Neural progenitor cell (in vitro differentiated cells): ENCODE results near the gene XPA. TPM values are rescaled to one million over a fixed set of nuclear protein-coding genes. Genes with fewer than 3 reads are reported as not detected.
A peak's percentile ranks its signal among the peaks of the same experiment; 100 is the strongest.

Experiments used
- DNase-seq: peaks from one replicate; pipeline ENCODE4 v3.0.0-alpha.2; 2016; ENCODE audit warnings: low spot score
- H2AFZ ChIP-seq: fragments of 200-600 bp; sonication (generic); replicated peaks from 2 replicates; pipeline ENCODE4 v1.6.1; 2016; ENCODE audit warnings: antibody characterized with exemption
- H3F3A ChIP-seq: fragments of 200-600 bp; sonication (generic); 2 replicates; pipeline ENCODE4 v1.6.1; 2016; ENCODE audit warnings: antibody characterized with exemption, low read depth
- H3K27ac ChIP-seq: fragments of 200-600 bp; sonication (generic); 2 replicates; pipeline ENCODE4 v1.5.1; 2016; ENCODE audit warnings: mild to moderate bottlenecking
- H3K27me3 ChIP-seq: fragments of 200-600 bp; sonication (generic); 2 replicates; pipeline ENCODE4 v1.6.1; 2016; ENCODE audit warnings: mild to moderate bottlenecking, moderate library complexity
- H3K36me3 ChIP-seq: fragments of 200-600 bp; sonication (generic); 2 replicates; pipeline ENCODE4 v1.5.1; 2016
- H3K4me1 ChIP-seq: fragments of 200-600 bp; sonication (generic); 2 replicates; pipeline ENCODE4 v1.6.1; 2016; ENCODE audit warnings: mixed run types
- H3K4me2 ChIP-seq: fragments of 200-600 bp; sonication (generic); 2 replicates; pipeline ENCODE4 v1.6.1; 2016
- H3K4me3 ChIP-seq: fragments of 200-600 bp; sonication (generic); 2 replicates; pipeline ENCODE4 v1.5.1; 2016
- H3K79me2 ChIP-seq: fragments of 200-600 bp; sonication (generic); 2 replicates; pipeline ENCODE4 v1.6.1; 2016; ENCODE audit warnings: low read depth
- H3K9ac ChIP-seq: fragments of 200-600 bp; sonication (generic); 2 replicates; pipeline ENCODE4 v1.6.1; 2016
- H3K9me3 ChIP-seq: fragments of 200-600 bp; sonication (generic); 2 replicates; pipeline ENCODE4 v1.5.1; 2016; ENCODE audit warnings: low read depth
- H4K20me1 ChIP-seq: fragments of 200-600 bp; sonication (generic); 2 replicates; pipeline ENCODE4 v1.6.1; 2016; ENCODE audit warnings: low read depth
- H3K27ac Mint-ChIP-seq: 3 replicates; pipeline ENCODE4 v1.8.0; 2021; ENCODE audit warnings: mixed read lengths
- H3K27me3 Mint-ChIP-seq: 2 replicates; pipeline ENCODE4 v1.8.0; 2022; ENCODE audit warnings: low read depth, mild to moderate bottlenecking, inconsistent platforms, moderate library complexity, mixed read lengths; ENCODE audit not compliant: insufficient read depth
- H3K36me3 Mint-ChIP-seq: 3 replicates; pipeline ENCODE4 v1.8.0; 2021; ENCODE audit warnings: mixed read lengths
- H3K4me1 Mint-ChIP-seq: 3 replicates; pipeline ENCODE4 v1.8.0; 2021; ENCODE audit warnings: mixed read lengths
- H3K4me3 Mint-ChIP-seq: 3 replicates; pipeline ENCODE4 v1.8.0; 2021; ENCODE audit warnings: mild to moderate bottlenecking, moderate library complexity, mixed read lengths
- H3K9me3 Mint-ChIP-seq: 3 replicates; pipeline ENCODE4 v1.8.0; 2020; ENCODE audit warnings: mixed read lengths
- EZH2 ChIP-seq: fragments of 200-600 bp; sonication (generic); IDR thresholded peaks from 2 replicates; pipeline ENCODE4 v1.6.1; 2017; ENCODE audit warnings: antibody characterized with exemption, mild to moderate bottlenecking, moderate library complexity
- EZH2phosphoT487 ChIP-seq: fragments of 200-600 bp; sonication (generic); IDR thresholded peaks from 2 replicates; pipeline ENCODE4 v1.6.1; 2017; ENCODE audit warnings: antibody characterized with exemption
- total RNA-seq: library from RNA; depleted of rRNA; stranded (reverse); fragments of >200 nt; gene quantifications from 2 replicates; pipeline ENCODE4 v1.2.3, GENCODE V29; 2015; ENCODE audit warnings: low replicate concordance
- TF ChIP-seq, protein P1 (sequence below): fragments of 200-600 bp; sonication (generic); IDR thresholded peaks from 2 replicates; pipeline ENCODE4 v1.5.1; 2017; ENCODE audit warnings: antibody characterized with exemption, mild to moderate bottlenecking

XPA gene
- total RNA-seq, 1 donor from 2014 or later = 9.2 TPM

GRCh38 chr9:97632985-97633858, 63.9 kb downstream of the XPA start, which contains the start of the genes NCBP1 and TSTD2:
Gene NCBP1, plus strand, starts transcription at chr9:97633821. Its CDS starts 61 bp downstream, at chr9:97633882.
Gene TSTD2, minus strand, starts transcription at chr9:97633368. Its CDS starts 5,806 bp downstream, at chr9:97627562.
- peak; percentile 99 for DNase-seq
- Histone ChIP-seq H3K9me3 (no peaks in the 10 kb centered on the region), H3K27me3 (no peaks in the 10 kb centered on the region), H3K9ac (peak within 1 kb of the TSS; percentile 77), H3K4me2 (peak within 1 kb of the TSS; percentile 90), H3K79me2 (peaks cover 86% of the 10 kb centered on the region), H2AFZ (peak within 1 kb of the TSS; percentile 82), H3K4me3 (peak within 1 kb of the TSS; percentile 85), H3K4me1 (peaks cover 30% of the 10 kb centered on the region), H3K36me3 (no peaks in the 10 kb centered on the region), H4K20me1 (peaks cover 51% of the 10 kb centered on the region), H3F3A (peaks cover 35% of the 10 kb centered on the region), H3K27ac (peak within 1 kb of the TSS; percentile 98)
- H3K27ac Mint-ChIP-seq = peak within 1 kb of the TSS; percentile 99
- peaks cover 33% of the 10 kb centered on the region for H3K4me1 Mint-ChIP-seq
- peaks cover 2% of the 10 kb centered on the region for H3K27me3 Mint-ChIP-seq
- TF ChIP-seq EZH2phosphoT487 (no peak), EZH2 (no peak)
- TF ChIP-seq, protein P1, sequence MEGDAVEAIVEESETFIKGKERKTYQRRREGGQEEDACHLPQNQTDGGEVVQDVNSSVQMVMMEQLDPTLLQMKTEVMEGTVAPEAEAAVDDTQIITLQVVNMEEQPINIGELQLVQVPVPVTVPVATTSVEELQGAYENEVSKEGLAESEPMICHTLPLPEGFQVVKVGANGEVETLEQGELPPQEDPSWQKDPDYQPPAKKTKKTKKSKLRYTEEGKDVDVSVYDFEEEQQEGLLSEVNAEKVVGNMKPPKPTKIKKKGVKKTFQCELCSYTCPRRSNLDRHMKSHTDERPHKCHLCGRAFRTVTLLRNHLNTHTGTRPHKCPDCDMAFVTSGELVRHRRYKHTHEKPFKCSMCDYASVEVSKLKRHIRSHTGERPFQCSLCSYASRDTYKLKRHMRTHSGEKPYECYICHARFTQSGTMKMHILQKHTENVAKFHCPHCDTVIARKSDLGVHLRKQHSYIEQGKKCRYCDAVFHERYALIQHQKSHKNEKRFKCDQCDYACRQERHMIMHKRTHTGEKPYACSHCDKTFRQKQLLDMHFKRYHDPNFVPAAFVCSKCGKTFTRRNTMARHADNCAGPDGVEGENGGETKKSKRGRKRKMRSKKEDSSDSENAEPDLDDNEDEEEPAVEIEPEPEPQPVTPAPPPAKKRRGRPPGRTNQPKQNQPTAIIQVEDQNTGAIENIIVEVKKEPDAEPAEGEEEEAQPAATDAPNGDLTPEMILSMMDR = no peak
- H3K9me3 Mint-ChIP-seq = no peaks in the 10 kb centered on the region
- no peaks in the 10 kb centered on the region for H3K36me3 Mint-ChIP-seq
- peak within 1 kb of the TSS; percentile 88 for H3K4me3 Mint-ChIP-seq

GRCh38 chr9:97632248-97632984, 64.7 kb downstream of the XPA start:
- Histone ChIP-seq H2AFZ (peak overlapping the region; percentile 82), H3K27me3 (no peaks in the 10 kb centered on the region), H3K4me3 (peak overlapping the region; percentile 85), H3K36me3 (no peaks in the 10 kb centered on the region), H3K4me1 (peaks cover 32% of the 10 kb centered on the region), H3K4me2 (peak overlapping the region; percentile 90), H3K79me2 (peaks cover 86% of the 10 kb centered on the region), H3F3A (peaks cover 35% of the 10 kb centered on the region), H4K20me1 (peaks cover 51% of the 10 kb centered on the region), H3K9ac (peak overlapping the region; percentile 77), H3K9me3 (no peaks in the 10 kb centered on the region), H3K27ac (peak overlapping the region; percentile 98)
- Mint-ChIP-seq H3K4me3 (peak overlapping the region; percentile 88), H3K27ac (peak overlapping the region; percentile 94), H3K36me3 (no peaks in the 10 kb centered on the region), H3K9me3 (no peaks in the 10 kb centered on the region), H3K27me3 (peaks cover 2% of the 10 kb centered on the region), H3K4me1 (peaks cover 33% of the 10 kb centered on the region)
- TF ChIP-seq, protein P1 = no peak
- no peak for TF ChIP-seq EZH2phosphoT487
- TF ChIP-seq EZH2 = no peak
- peak; percentile 84 for DNase-seq

GRCh38 chr9:97630591-97630990, 66.5 kb downstream of the XPA start:
- H3K4me3 Mint-ChIP-seq = no peak overlapping the region
- peaks cover 4% of the 10 kb centered on the region for H3K36me3 Mint-ChIP-seq
- Histone ChIP-seq H2AFZ (no peak overlapping the region), H3K4me2 (no peak overlapping the region), H3F3A (peaks cover 35% of the 10 kb centered on the region), H3K27me3 (no peaks in the 10 kb centered on the region), H3K36me3 (peaks cover 6% of the 10 kb centered on the region), H3K79me2 (peaks cover 83% of the 10 kb centered on the region), H3K4me3 (no peak overlapping the region), H3K9me3 (no peaks in the 10 kb centered on the region), H3K9ac (no peak overlapping the region), H3K4me1 (peaks cover 25% of the 10 kb centered on the region), H4K20me1 (peaks cover 38% of the 10 kb centered on the region), H3K27ac (no peak overlapping the region)
- H3K4me1 Mint-ChIP-seq = peaks cover 25% of the 10 kb centered on the region
- TF ChIP-seq EZH2 = no peak
- TF ChIP-seq EZH2phosphoT487 = no peak
- TF ChIP-seq, protein P1 = no peak
- no peaks in the 10 kb centered on the region for H3K9me3 Mint-ChIP-seq
- H3K27me3 Mint-ChIP-seq = peaks cover 2% of the 10 kb centered on the region
- no peak overlapping the region for H3K27ac Mint-ChIP-seq
- no peak for DNase-seq
